ENCODE results near the gene KIAA1191.

KIAA1191 gene

DNA sequence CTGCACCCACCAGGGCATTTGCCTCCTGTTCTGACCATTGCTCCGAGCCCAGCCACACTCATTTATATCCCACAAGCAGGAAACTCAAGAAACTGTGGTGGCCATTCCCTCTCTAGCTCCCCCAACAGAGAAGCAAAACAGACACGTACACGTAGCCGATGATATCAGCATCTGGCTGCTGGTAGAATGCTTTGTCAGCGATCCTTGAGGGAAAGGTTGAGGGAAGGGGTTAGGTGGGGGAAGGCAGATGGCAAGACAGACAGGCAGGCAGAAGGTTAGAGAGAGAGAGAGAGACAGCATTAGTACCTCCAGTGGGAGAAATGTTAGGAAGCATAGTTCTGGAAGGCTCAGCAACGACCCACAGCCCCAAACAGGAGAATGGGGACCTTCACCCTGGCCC, 34.8 kb upstream of the KIAA1191 start:
- in situ Hi-C loops (cut with HindIII; ENCODE audit: low sequenced_read_pairs) = no loop called here
- DNase-seq (ENCODE audit: low read depth, low spot score) = peak; percentile 25
- H3K4me3 ChIP-seq (ENCODE audit: low read depth, low read length) = no peak overlapping the region

GRCh38 chr5:176394881-176395675, 33.5 kb upstream of the KIAA1191 start:
- TF ChIP-seq, protein P1, sequence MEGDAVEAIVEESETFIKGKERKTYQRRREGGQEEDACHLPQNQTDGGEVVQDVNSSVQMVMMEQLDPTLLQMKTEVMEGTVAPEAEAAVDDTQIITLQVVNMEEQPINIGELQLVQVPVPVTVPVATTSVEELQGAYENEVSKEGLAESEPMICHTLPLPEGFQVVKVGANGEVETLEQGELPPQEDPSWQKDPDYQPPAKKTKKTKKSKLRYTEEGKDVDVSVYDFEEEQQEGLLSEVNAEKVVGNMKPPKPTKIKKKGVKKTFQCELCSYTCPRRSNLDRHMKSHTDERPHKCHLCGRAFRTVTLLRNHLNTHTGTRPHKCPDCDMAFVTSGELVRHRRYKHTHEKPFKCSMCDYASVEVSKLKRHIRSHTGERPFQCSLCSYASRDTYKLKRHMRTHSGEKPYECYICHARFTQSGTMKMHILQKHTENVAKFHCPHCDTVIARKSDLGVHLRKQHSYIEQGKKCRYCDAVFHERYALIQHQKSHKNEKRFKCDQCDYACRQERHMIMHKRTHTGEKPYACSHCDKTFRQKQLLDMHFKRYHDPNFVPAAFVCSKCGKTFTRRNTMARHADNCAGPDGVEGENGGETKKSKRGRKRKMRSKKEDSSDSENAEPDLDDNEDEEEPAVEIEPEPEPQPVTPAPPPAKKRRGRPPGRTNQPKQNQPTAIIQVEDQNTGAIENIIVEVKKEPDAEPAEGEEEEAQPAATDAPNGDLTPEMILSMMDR (IDR thresholded peaks at IDR 0.05; ENCODE audit: low read depth, low read length) = no peak
- DNase-seq (ENCODE audit: low read depth, low spot score) = no peak
- in situ Hi-C loops (cut with HindIII; ENCODE audit: low sequenced_read_pairs) = no loop called here
- H3K4me3 ChIP-seq (ENCODE audit: low read depth, low read length) = no peak overlapping the region

More for the DNA sequence above, 34.8 kb upstream of the KIAA1191 start:
- TF ChIP-seq, protein P1 (IDR thresholded peaks at IDR 0.05; ENCODE audit: low read depth, low read length) = no peak

GRCh38 chr5:176394096-176394495, 32.5 kb upstream of the KIAA1191 start:
- H3K4me3 ChIP-seq (ENCODE audit: low read depth, low read length) = no peak overlapping the region
- in situ Hi-C loops (cut with HindIII; ENCODE audit: low sequenced_read_pairs) = no loop called here
- DNase-seq (ENCODE audit: low read depth, low spot score) = no peak
- TF ChIP-seq, protein P1 (IDR thresholded peaks at IDR 0.05; ENCODE audit: low read depth, low read length) = no peak

- TF ChIP-seq, protein P1 (IDR thresholded peaks at IDR 0.05; ENCODE audit: low read depth, low read length) = no peak
- in situ Hi-C loops (cut with HindIII; ENCODE audit: low sequenced_read_pairs) = no loop called here
- no peak overlapping the region for H3K4me3 ChIP-seq (ENCODE audit: low read depth, low read length)
- no peak for DNase-seq (ENCODE audit: low read depth, low spot score)
Observed at GRCh38 chr5:176392526-176392925, 31.0 kb upstream of the KIAA1191 start.

- TF ChIP-seq, protein P1 (IDR thresholded peaks at IDR 0.05; ENCODE audit: low read depth, low read length) = no peak
- H3K4me3 ChIP-seq (ENCODE audit: low read depth, low read length) = no peak overlapping the region
- in situ Hi-C loops (cut with HindIII; ENCODE audit: low sequenced_read_pairs) = no loop called here
- no peak for DNase-seq (ENCODE audit: low read depth, low spot score)
Observed at GRCh38 chr5:176391999-176392398, 30.4 kb upstream of the KIAA1191 start.

- no peak overlapping the region for H3K4me3 ChIP-seq (ENCODE audit: low read depth, low read length)
- in situ Hi-C loops (cut with HindIII; ENCODE audit: low sequenced_read_pairs) = no loop called here
- DNase-seq (ENCODE audit: low read depth, low spot score) = no peak
- TF ChIP-seq, protein P1 (IDR thresholded peaks at IDR 0.05; ENCODE audit: low read depth, low read length) = no peak
Observed at GRCh38 chr5:176391479-176391878, 29.9 kb upstream of the KIAA1191 start.
